Spleen (tissue), 7 donors: ENCODE results near the gene RINL.

ENCODE experiments used
- CTCF ChIP-seq, 11 experiments: fragments of 200-600 bp in 7 of 11; fragments of 450-650 bp in 4 of 11; sonication (generic) in 4 of 11; IDR thresholded peaks in 8 of 11; conservative IDR thresholded peaks in 3 of 11; 1 replicate in 7 of 11; 2 replicates in 4 of 11; pipeline versions ENCODE4 v1.4.0 to v1.8.0; 2016 to 2021; ENCODE audit warnings: antibody characterized with exemption in 11 of 11, inconsistent platforms in 4 of 11, mild to moderate bottlenecking in 1 of 11
- POLR2A ChIP-seq, 3 donors: fragments of 450-650 bp; IDR thresholded peaks; one replicate each; pipeline ENCODE4 v1.5.1; 2017; ENCODE audit warnings: antibody characterized with exemption in 3 of 3, mild to moderate bottlenecking in 1 of 3
- POLR2AphosphoS5 ChIP-seq, 3 donors: sonication (generic); formaldehyde crosslinking; IDR thresholded peaks; one replicate each; pipeline ENCODE4 v1.5.1; 2017; ENCODE audit warnings: antibody characterized with exemption in 3 of 3
- donor health status: DM: no; HTN: no; CAD: no; lungs with moderate emphysema.
- donor health status: DM: no; HTN: no; CAD: no.
- donor health status: DM: no; HTN: no; CAD: no.

- TF ChIP-seq POLR2A (IDR thresholded peaks at IDR 0.05) (no peak), CTCF (IDR thresholded peaks at IDR 0.05 in 8 of 11, conservative IDR thresholded peaks at IDR 0.05 in 3 of 11) (no peak), POLR2AphosphoS5 (IDR thresholded peaks at IDR 0.05) (no peak)
Measured at GRCh38 chr19:38843175-38843758, 34.8 kb downstream of the RINL start.
